Prostate gland (tissue), 2 donors: ENCODE data around the gene LPAR3.

ENCODE experiments used
- CTCF ChIP-seq, 4 experiments: fragments of 200-600 bp in 2 of 4; fragments of 450-650 bp in 2 of 4; sonication (generic) in 2 of 4; IDR thresholded peaks; 1 replicate in 3 of 4; 2 replicates in 1 of 4; pipeline ENCODE4 v1.5.1; 2016 to 2019; ENCODE audit warnings: antibody characterized with exemption in 4 of 4, mild to moderate bottlenecking in 2 of 4, moderate library complexity in 2 of 4
- POLR2AphosphoS5 ChIP-seq: sonication (generic); formaldehyde crosslinking; IDR thresholded peaks from one replicate; pipeline ENCODE4 v1.6.1; 2017; ENCODE audit warnings: antibody characterized with exemption

- TF ChIP-seq CTCF (IDR thresholded peaks at IDR 0.05): no peak
- TF ChIP-seq POLR2AphosphoS5: peak; percentile 39
These were observed 112.8 kb downstream of the LPAR3 start for GRCh38 chr1:84780000-84780716.
